GM12891 (cell line): ENCODE data around the gene DUSP12.
A peak's percentile ranks its signal among the peaks of the same experiment; 100 is the strongest.
"Not testable (repeated sequence)": the region's sequence is repeated elsewhere in the genome, so short reads cannot be mapped to it uniquely, and the experiment has no call there.

Experiments
- DNase-seq: peaks from one replicate; pipeline ENCODE4 v3.0.0; 2011; ENCODE audit warnings: low spot score; ENCODE audit not compliant: insufficient read length
- FAIRE-seq: peaks from 2 replicates; lab custom pipeline; 2011; peaks lifted over from hg19 to GRCh38; lab: Jason Lieb, UNC
- PAX5 ChIP-seq: IDR thresholded peaks from 2 replicates; pipeline ENCODE4 v1.6.1; 2011; ENCODE audit warnings: low read length, moderate library complexity, mild to moderate bottlenecking; ENCODE audit not compliant: insufficient read depth, severe bottlenecking
- POLR2A ChIP-seq: IDR thresholded peaks from 2 replicates; pipeline ENCODE4 v1.6.1; 2011; ENCODE audit warnings: low read depth, low read length, control low read depth
- POLR2AphosphoS5 ChIP-seq: IDR thresholded peaks from 2 replicates; pipeline ENCODE4 v1.6.1; 2011; ENCODE audit warnings: low read depth, low read length, control low read depth
- POU2F2 ChIP-seq: IDR thresholded peaks from 2 replicates; pipeline ENCODE4 v1.6.1; 2011; ENCODE audit warnings: low read depth, mild to moderate bottlenecking, control low read depth, low read length, moderate library complexity
- SPI1 ChIP-seq: IDR thresholded peaks from 2 replicates; pipeline ENCODE4 v1.6.1; 2011; ENCODE audit warnings: low read depth, low read length, control low read depth
- TAF1 ChIP-seq: IDR thresholded peaks from 2 replicates; pipeline ENCODE4 v1.6.1; 2011; ENCODE audit warnings: low read depth, low read length, control low read depth

Gene DUSP12

DNA sequence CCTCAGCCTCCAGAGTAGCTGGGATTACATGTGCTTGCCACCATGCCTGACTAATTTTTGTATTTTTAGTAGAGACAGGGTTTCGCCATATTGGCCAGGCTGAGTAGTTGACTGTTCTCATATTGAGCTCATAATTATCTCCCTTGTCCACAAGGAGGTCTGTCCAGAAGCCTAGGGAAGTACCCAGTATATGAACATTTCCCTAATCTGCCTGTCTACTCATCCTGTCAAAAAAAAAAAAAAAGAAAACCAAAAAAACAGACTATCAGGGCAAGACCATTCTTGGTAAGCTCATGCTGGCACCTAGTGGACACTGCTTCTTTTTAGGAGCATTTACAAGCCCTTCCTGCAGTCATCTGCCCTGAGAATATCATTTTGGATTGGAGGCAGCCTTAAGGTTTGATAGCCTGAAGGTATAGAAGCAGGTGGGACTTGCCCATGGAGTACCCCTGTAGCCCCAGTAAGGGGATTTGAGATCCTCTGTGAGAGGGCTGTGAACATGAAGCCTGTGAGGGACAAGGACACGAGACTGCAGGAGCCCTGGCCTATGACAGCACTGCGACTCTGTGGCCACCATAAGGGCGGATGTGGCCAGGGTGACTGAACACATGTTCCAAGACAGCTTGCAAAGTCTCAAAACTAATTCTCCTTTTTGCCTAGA lies 10.8 kb upstream of the DUSP12 start:
- DNase-seq (no peak), FAIRE-seq (peak; percentile 93)
- TF ChIP-seq PAX5 (no peak), SPI1 (peak; percentile 25), POLR2A (0 out of 2 replicates have a peak, but pooled peaks have one; percentile 42), TAF1 (no peak), POLR2AphosphoS5 (peak; percentile 49; the same call in 1 of the 2 replicates), POU2F2 (no peak)

- FAIRE-seq (peak; percentile 90), DNase-seq (no peak)
- TF ChIP-seq POLR2AphosphoS5 (no peak), SPI1 (peak; percentile 97), POLR2A (no peak), POU2F2 (peak; percentile 45; the same call in 1 of the 2 replicates)
Measured at GRCh38 chr1:161739865-161740566, 9.6 kb upstream of the DUSP12 start.

- TF ChIP-seq POLR2A, result no peak
- TF ChIP-seq POU2F2, result no peak
- TF ChIP-seq SPI1, result no peak
- FAIRE-seq (no peak), DNase-seq (no peak)
Measured at GRCh38 chr1:161740921-161741320, 8.7 kb upstream of the DUSP12 start.

DNA sequence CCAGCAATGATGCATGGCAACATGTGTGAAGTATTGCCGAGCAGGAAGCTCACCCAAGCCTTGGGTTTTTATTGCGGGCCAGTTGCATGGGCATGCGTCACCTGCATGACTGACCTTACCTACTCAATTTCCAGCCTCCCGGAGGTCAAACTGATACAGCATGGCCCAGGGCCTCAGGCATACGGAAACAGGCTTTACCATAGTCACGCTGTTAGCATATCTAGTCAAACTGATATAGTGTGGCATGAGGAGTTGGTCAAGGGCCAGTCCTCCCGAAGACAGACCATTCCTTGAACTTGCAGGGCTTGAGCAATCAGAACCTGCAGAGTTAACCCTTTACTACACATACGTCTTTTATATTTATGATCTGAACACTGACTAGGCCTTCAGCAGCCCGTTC lies 6.4 kb upstream of the DUSP12 start:
- FAIRE-seq (no peak), DNase-seq (no peak)
- TF ChIP-seq POLR2AphosphoS5, result no peak
- TF ChIP-seq PAX5, result no peak
- no peak for TF ChIP-seq POU2F2
- no peak for TF ChIP-seq SPI1
- TF ChIP-seq POLR2A, result no peak
- no peak for TF ChIP-seq TAF1

- no peak for DNase-seq
- TF ChIP-seq SPI1 (0 out of 2 replicates have a peak, but pooled peaks have one; percentile 25), POU2F2 (no peak)
- no peak for FAIRE-seq
Measured at GRCh38 chr1:161747801-161748200, 1.8 kb upstream of the DUSP12 start.

- DNase-seq (no peak), FAIRE-seq (peak; percentile 92)
- TF ChIP-seq PAX5, result no peak
- no peak for TF ChIP-seq SPI1
- no peak for TF ChIP-seq POLR2A
- TF ChIP-seq POLR2AphosphoS5, result no peak
- TF ChIP-seq TAF1, result no peak
- no peak for TF ChIP-seq POU2F2
Measured at GRCh38 chr1:161763522-161764098, 14.0 kb downstream of the DUSP12 start.

- DNase-seq, result peak; percentile 35
- TF ChIP-seq SPI1 (peak; percentile 28; the same call in 1 of the 2 replicates), TAF1 (peak; percentile 82), POU2F2 (peak; percentile 88), POLR2AphosphoS5 (peak; percentile 82), POLR2A (peak; percentile 70), PAX5 (no peak)
- peak; percentile 90 for FAIRE-seq
Measured at GRCh38 chr1:161766102-161766981, 16.8 kb downstream of the DUSP12 start, which contains the start of gene ATF6. TSS of gene ATF6 (plus strand) at chr1:161766320. CDS start at chr1:161766361, 41 bp downstream.

GRCh38 chr1:161768461-161768860 lies 18.9 kb downstream of the DUSP12 start:
- DNase-seq, result no peak
- no peak for TF ChIP-seq POU2F2
- TF ChIP-seq SPI1, result no peak
- TF ChIP-seq POLR2A, result no peak
- no peak for TF ChIP-seq POLR2AphosphoS5
- TF ChIP-seq PAX5, result no peak
- no peak for TF ChIP-seq TAF1
- FAIRE-seq, result no peak

GRCh38 chr1:161768986-161769672 lies 19.5 kb downstream of the DUSP12 start:
- FAIRE-seq, result no peak
- no peak for DNase-seq
- TF ChIP-seq POLR2AphosphoS5 (no peak), PAX5 (no peak), POLR2A (no peak), TAF1 (no peak), POU2F2 (no peak), SPI1 (no peak)

- not testable (repeated sequence) for FAIRE-seq, DNase-seq
Measured at GRCh38 chr1:161769673-161770045, 20.1 kb downstream of the DUSP12 start.
